IPS-20b (cell line): Measurements from ENCODE around the gene TLE2.
"Not testable (repeated sequence)": the region's sequence is repeated elsewhere in the genome, so short reads cannot be mapped to it uniquely, and the experiment has no call there.

Experiments used
- H3K27ac ChIP-seq: one replicate; pipeline ENCODE4 v1.5.1; 2013; ENCODE audit warnings: low read length
- H3K27me3 ChIP-seq: 2 replicates; pipeline ENCODE4 v1.6.1; 2013; ENCODE audit warnings: mild to moderate bottlenecking, low read length, inconsistent platforms; ENCODE audit not compliant: insufficient read depth
- H3K36me3 ChIP-seq: 2 replicates; pipeline ENCODE4 v1.6.1; 2013; ENCODE audit warnings: low read depth, mild to moderate bottlenecking, inconsistent platforms, low read length, moderate library complexity; ENCODE audit not compliant: insufficient read depth
- H3K4me1 ChIP-seq: 2 replicates; pipeline ENCODE4 v1.6.1; 2013; ENCODE audit warnings: mild to moderate bottlenecking, control low read depth, inconsistent platforms, low read length, moderate library complexity; ENCODE audit not compliant: insufficient read depth
- H3K4me3 ChIP-seq: 2 replicates; pipeline ENCODE4 v1.5.1; 2013; ENCODE audit warnings: mild to moderate bottlenecking, low read length, inconsistent platforms
- H3K9ac ChIP-seq: 2 replicates; pipeline ENCODE4 v1.6.1; 2013; ENCODE audit warnings: low read depth, mild to moderate bottlenecking, inconsistent platforms, low read length, moderate library complexity
- H3K9me3 ChIP-seq: 2 replicates; pipeline ENCODE4 v1.6.1; 2013; ENCODE audit warnings: mild to moderate bottlenecking, low read depth, low read length, inconsistent platforms; ENCODE audit not compliant: insufficient read depth

The TLE2 gene

GRCh38 chr19:3006075-3006767 lies 22.9 kb downstream of the TLE2 start:
- no peak overlapping the region for H3K9ac ChIP-seq
- no peaks in the 10 kb centered on the region for H3K27me3 ChIP-seq
- no peaks in the 10 kb centered on the region for H3K4me1 ChIP-seq
- no peak overlapping the region for H3K27ac ChIP-seq
- no peak overlapping the region for H3K4me3 ChIP-seq
- H3K36me3 ChIP-seq, result no peaks in the 10 kb centered on the region
- no peaks in the 10 kb centered on the region for H3K9me3 ChIP-seq

DNA sequence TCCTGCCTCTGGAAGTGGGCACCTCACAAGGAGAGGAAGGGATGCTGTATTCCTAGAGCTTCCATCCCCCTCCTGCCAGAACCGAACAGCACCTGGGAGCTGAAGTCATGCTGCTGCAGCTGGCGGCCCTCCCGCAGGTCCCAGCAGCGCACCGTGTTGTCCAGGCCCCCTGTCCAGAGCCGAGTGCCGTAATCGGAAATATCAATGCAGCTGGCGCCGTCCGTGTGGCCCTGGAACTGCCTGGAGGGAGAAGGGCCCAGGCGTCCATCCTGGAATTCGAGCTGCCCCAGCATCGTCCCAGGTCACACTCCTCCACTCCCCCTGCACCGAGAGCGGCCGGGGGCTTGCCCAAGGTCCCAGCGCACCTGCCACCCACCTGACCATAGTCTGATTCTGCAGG lies 23.7 kb downstream of the TLE2 start:
- Histone ChIP-seq H3K9me3 (no peaks in the 10 kb centered on the region), H3K9ac (no peak overlapping the region), H3K4me3 (no peak overlapping the region), H3K27me3 (no peaks in the 10 kb centered on the region), H3K4me1 (no peaks in the 10 kb centered on the region), H3K36me3 (no peaks in the 10 kb centered on the region), H3K27ac (no peak overlapping the region)

- no peak overlapping the region for H3K27ac ChIP-seq
- H3K36me3 ChIP-seq, result no peaks in the 10 kb centered on the region
- H3K27me3 ChIP-seq, result no peaks in the 10 kb centered on the region
- no peak overlapping the region for H3K9ac ChIP-seq
- no peak overlapping the region for H3K4me3 ChIP-seq
- no peaks in the 10 kb centered on the region for H3K9me3 ChIP-seq
- no peaks in the 10 kb centered on the region for H3K4me1 ChIP-seq
Observed at GRCh38 chr19:3004522-3004921, 24.6 kb downstream of the TLE2 start.

GRCh38 chr19:3003046-3003445 lies 26.0 kb downstream of the TLE2 start:
- Histone ChIP-seq H3K27me3 (no peaks in the 10 kb centered on the region), H3K27ac (no peak overlapping the region), H3K4me1 (no peaks in the 10 kb centered on the region), H3K9me3 (no peaks in the 10 kb centered on the region), H3K4me3 (no peak overlapping the region), H3K36me3 (no peaks in the 10 kb centered on the region), H3K9ac (no peak overlapping the region)

DNA sequence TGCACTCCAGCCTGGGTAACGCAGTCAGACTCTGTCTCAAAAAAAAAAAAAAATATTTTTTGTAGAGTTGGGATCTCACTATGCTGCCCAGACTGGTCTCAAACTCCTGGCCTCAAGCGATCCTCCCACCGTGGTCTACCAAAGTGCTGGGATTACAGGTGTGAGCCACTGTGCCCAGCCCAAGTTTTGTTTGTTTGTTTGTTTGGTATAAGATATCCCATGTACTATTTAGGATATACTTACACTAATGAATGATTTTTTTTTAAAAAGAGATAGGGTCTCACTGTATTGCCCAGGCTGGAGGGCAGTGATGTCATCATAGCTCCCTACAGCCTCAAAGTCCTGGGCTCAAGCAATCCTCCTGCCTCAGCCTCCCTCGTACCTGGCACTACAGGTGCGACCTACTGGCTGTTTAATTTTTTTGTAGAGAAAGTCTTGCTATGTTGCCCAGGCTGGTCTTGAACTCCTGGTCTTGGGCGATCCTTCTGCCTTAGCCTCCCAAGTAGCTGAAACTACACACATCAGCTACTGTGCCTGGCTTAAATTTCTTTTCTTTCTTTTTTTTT lies 27.8 kb downstream of the TLE2 start:
- H3K4me3 ChIP-seq, result no peak overlapping the region
- H3K4me1 ChIP-seq, result no peaks in the 10 kb centered on the region
- H3K27ac ChIP-seq, result no peak overlapping the region
- no peak overlapping the region for H3K9ac ChIP-seq
- H3K9me3 ChIP-seq, result no peaks in the 10 kb centered on the region
- H3K27me3 ChIP-seq, result no peaks in the 10 kb centered on the region; the same call in 1 of the 2 replicates
- H3K36me3 ChIP-seq, result no peaks in the 10 kb centered on the region

GRCh38 chr19:2998642-2999041 lies 30.4 kb downstream of the TLE2 start:
- Histone ChIP-seq H3K4me3 (no peak overlapping the region), H3K9me3 (no peaks in the 10 kb centered on the region), H3K9ac (no peak overlapping the region)

GRCh38 chr19:2997720-2998119 lies 31.4 kb downstream of the TLE2 start:
- peaks cover 3% of the 10 kb centered on the region; the same call in 1 of the 2 replicates for H3K27me3 ChIP-seq
- no peaks in the 10 kb centered on the region for H3K4me1 ChIP-seq

More at GRCh38 chr19:2998642-2999041, 30.4 kb downstream of the TLE2 start:
- Histone ChIP-seq H3K27me3 (no peaks in the 10 kb centered on the region; the same call in 1 of the 2 replicates), H3K27ac (no peak overlapping the region), H3K36me3 (no peaks in the 10 kb centered on the region), H3K4me1 (no peaks in the 10 kb centered on the region)

GRCh38 chr19:2994588-2995131 lies 34.4 kb downstream of the TLE2 start:
- peaks cover 4% of the 10 kb centered on the region; the same call in 1 of the 2 replicates for H3K27me3 ChIP-seq
- H3K27ac ChIP-seq, result no peak overlapping the region
- no peaks in the 10 kb centered on the region for H3K4me1 ChIP-seq
- no peak overlapping the region for H3K4me3 ChIP-seq
- H3K36me3 ChIP-seq, result no peaks in the 10 kb centered on the region
- H3K9me3 ChIP-seq, result no peaks in the 10 kb centered on the region
- no peak overlapping the region for H3K9ac ChIP-seq

More at GRCh38 chr19:2997720-2998119, 31.4 kb downstream of the TLE2 start:
- Histone ChIP-seq H3K36me3 (no peaks in the 10 kb centered on the region), H3K4me3 (no peak overlapping the region), H3K9me3 (no peaks in the 10 kb centered on the region), H3K9ac (no peak overlapping the region), H3K27ac (no peak overlapping the region)

DNA sequence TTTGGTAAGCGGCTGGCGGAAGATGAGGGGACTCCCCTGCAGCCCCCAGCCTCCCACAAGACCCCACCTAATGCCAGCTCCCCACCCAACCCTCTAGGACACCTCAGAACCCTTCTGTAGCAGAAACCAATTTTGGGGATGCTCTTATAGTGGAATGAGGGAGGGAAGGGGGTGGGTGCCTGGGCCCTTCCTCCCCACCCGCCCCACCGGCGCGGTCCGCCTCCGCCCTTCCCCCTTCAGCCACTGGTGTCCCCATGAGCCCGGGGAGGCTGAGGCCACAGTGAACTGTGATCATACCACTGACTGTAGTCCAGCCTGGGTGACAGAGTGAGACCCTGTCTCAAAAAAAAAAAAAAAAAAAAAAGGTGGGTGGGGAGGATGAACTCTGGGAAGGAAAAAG lies 35.5 kb downstream of the TLE2 start:
- Histone ChIP-seq H3K36me3 (no peaks in the 10 kb centered on the region), H3K9me3 (no peaks in the 10 kb centered on the region), H3K4me3 (no peak overlapping the region), H3K9ac (no peak overlapping the region), H3K4me1 (no peaks in the 10 kb centered on the region), H3K27me3 (peaks cover 15% of the 10 kb centered on the region), H3K27ac (no peak overlapping the region)

- H3K4me1 ChIP-seq, result no peaks in the 10 kb centered on the region
- peaks cover 21% of the 10 kb centered on the region for H3K27me3 ChIP-seq
- H3K9me3 ChIP-seq, result no peaks in the 10 kb centered on the region
- no peak overlapping the region for H3K27ac ChIP-seq
- H3K9ac ChIP-seq, result no peak overlapping the region
- H3K4me3 ChIP-seq, result no peak overlapping the region
- H3K36me3 ChIP-seq, result no peaks in the 10 kb centered on the region
Observed at GRCh38 chr19:2992958-2993357, 36.1 kb downstream of the TLE2 start.

DNA sequence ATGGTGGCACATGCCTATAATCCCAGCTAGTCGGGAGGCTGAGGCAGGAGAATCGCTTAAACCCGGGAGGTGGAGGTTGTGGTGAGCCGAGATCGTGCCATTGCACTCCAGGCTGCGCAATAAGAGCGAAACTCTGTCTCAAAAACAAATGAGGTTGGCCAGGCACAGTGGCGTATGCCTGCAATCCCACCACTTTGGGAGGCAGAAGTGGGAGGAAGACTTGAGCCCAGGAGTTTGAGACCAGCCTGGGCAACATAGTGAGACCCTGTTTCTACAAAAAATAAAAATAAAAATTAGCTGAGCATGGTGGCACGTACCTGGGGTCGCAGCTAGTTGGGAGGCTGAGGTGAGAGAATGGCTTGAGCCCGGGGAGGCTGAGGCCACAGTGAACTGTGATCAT lies 36.7 kb downstream of the TLE2 start:
- not testable (repeated sequence) for H3K36me3 ChIP-seq, H3K4me1 ChIP-seq, H3K4me3 ChIP-seq

More for the DNA sequence above, 36.7 kb downstream of the TLE2 start:
- not testable (repeated sequence) for H3K9ac ChIP-seq, H3K9me3 ChIP-seq, H3K27ac ChIP-seq
- H3K27me3 ChIP-seq, result peaks cover 27% of the 10 kb centered on the region
